Non-pigmented ciliary epithelial cell (primary cell): Measurements from ENCODE around the gene NRSN1.
"Not testable (repeated sequence)": the region's sequence is repeated elsewhere in the genome, so short reads cannot be mapped to it uniquely, and the experiment has no call there.

Source experiments
- DNase-seq: peaks from one replicate; pipeline ENCODE4 v3.0.0-alpha.2; 2010; ENCODE audit warnings: low read depth

Gene NRSN1

GRCh38 chr6:24142733-24143132 lies 16.7 kb downstream of the NRSN1 start:
- DNase-seq, result not testable (repeated sequence)

DNA sequence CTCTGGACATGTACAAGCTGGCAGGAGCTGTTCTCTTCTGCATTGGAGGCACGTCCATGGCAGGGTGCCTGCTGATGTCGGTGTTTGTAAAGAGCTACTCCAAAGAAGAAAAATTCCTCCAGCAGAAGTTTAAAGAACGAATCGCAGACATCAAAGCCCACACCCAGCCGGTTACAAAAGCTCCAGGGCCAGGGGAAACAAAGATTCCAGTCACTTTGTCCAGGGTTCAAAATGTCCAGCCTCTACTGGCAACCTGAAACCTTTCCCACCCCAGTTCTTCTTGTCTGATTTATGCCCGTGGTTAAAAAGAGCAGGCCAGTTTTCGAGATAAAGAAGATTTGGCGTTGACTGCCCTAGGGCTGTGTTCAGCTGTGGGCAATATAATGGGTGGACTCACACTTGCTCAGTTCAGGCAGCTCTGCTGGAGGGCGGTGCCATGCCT lies 19.7 kb downstream of the NRSN1 start:
- DNase-seq, result no peak

DNA sequence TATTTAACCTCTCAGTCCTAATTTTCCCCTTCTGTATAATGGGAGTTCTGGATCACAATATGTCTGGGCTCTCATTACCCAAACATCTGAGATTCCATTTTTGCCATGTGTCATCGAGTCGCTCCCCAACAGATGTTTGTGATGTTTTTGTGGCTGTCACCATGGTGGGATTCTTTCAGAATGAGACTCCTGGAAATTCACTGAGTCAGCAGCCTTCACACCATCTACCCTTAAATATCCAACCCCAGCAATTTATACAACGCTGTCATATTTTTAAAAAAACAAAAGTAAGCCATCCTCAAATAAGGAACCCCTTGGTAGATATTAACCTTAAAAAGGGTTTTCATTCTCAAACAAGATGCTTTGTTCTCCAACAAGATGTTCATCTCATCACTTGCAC lies 20.9 kb downstream of the NRSN1 start:
- no peak for DNase-seq

- no peak for DNase-seq
These were observed 21.6 kb downstream of the NRSN1 start for GRCh38 chr6:24147511-24148153.

DNA sequence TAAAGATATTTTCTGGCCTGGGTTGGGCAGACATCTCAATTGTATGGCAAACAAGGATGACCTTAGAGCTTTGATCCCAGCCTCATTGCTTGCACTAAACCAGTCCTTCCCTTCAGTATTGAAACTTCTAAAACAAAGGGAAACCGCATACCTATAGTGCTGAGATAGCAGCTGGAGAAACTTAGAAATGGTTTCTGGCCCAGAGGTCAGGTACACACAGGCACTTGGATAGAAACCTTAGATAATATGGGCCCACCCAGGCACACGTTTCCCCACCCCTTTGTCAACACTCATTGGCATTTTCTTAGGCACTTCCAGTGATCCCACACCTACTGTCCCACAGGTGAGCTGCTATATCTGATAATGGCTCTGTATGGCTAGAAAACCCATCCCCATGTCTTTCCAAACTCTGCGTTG lies 22.1 kb downstream of the NRSN1 start:
- no peak for DNase-seq

DNA sequence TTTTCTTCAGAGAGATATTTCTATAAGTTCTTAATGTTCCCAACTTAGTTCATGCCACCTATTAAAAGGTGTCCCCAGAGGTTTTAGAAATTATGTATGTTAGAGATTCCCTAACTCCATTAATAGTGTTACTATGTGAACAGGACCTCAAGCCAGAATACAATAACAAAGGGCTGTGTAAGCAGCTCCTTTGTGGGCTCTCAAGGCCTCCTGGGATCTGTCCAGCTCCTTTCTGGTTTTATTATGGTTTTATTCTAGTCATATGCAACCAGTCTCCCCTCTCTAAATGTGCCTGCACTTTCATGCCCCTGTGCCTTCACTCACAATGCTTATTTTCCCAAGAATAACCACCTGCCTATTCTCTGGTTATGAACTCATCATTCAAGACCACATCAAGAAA lies 22.7 kb downstream of the NRSN1 start:
- DNase-seq, result no peak

DNA sequence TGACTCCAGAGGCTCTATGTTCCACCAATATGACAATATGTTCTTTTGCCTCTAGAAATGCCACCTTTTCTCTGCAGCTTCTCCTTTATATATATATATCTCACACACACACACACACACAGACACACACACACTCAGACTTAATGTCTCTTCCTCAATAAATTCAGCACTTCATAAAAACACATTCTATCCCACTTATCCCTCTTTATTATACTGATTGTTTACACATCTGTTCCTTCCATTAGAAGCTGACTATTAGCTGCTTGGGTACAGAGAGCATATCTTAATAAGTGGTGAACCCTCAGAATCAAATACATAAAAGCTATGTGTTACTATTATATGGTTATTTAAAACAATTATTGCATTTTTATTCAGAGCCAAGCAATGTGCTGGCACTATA lies 23.3 kb downstream of the NRSN1 start:
- DNase-seq, result no peak

DNA sequence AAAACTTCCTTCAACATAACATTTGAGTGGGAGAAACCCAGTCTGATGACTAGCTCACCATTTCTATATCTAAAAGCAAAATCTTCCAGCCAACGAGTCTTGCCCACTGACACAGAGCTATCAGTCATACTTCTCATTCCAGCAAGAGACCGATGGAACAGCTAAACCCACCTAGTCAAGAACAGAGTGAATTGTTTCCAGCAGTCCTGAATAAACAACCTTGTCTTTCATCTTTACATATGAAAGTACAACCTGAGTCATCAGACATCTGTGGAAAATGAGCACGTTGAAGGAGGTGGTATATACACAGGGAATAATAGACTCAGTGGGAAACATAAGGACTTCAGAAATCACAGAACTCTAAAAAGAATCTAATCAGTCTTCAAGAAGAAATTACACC lies 23.8 kb downstream of the NRSN1 start:
- no peak for DNase-seq

DNA sequence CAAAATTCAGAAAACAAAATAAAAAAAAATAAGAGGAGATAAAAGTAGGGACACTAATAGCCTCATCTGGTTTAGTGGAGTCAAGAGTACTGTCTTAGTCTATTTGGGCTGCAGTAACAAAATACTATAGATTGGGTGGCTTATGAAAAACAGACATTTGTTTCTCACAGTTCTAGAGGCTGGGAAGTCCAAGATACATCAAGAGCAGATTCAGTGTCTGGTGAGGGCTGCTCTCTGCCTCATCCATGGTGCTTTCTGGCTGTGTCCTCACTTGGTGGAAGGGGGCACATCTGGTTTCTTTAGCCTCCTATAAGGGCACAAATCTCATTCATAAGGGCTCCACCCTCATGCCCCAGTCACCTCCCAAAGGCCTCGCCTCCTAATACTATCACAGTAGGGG lies 26.0 kb downstream of the NRSN1 start:
- no peak for DNase-seq

GRCh38 chr6:24154121-24154520 lies 28.1 kb downstream of the NRSN1 start:
- DNase-seq, result no peak

GRCh38 chr6:24157886-24158285 lies 31.9 kb downstream of the NRSN1 start:
- no peak for DNase-seq

- DNase-seq, result no peak
These were observed 57.6 kb downstream of the NRSN1 start for GRCh38 chr6:24183584-24183983.

- no peak for DNase-seq
These were observed 60.3 kb downstream of the NRSN1 start for GRCh38 chr6:24186349-24186748.

- DNase-seq, result no peak
These were observed 62.1 kb downstream of the NRSN1 start for GRCh38 chr6:24187965-24188577.

DNA sequence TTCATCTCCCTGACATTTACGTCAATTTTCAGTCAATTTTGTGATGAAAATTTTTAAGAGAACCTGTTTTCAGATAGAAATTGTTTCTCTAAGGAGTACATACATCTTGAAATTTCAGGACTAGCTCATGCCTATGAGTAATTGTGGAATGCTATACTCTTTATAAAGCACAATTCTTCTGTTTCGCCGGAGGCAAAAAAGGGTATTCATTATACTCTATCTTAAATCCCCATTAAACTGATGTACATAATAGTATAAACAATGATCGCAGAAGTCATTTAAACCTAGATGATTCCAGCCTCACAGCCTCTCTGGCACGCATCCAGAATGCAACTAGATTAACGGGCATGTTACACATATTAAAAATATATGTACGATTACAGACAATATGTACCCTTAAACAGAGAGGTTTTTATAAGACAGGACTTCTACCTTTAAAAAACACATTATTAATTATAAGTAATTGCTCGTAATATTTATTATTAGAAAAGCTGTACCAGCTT lies 62.6 kb downstream of the NRSN1 start:
- DNase-seq, result no peak

GRCh38 chr6:24191346-24191745 lies 65.3 kb downstream of the NRSN1 start:
- no peak for DNase-seq

DNA sequence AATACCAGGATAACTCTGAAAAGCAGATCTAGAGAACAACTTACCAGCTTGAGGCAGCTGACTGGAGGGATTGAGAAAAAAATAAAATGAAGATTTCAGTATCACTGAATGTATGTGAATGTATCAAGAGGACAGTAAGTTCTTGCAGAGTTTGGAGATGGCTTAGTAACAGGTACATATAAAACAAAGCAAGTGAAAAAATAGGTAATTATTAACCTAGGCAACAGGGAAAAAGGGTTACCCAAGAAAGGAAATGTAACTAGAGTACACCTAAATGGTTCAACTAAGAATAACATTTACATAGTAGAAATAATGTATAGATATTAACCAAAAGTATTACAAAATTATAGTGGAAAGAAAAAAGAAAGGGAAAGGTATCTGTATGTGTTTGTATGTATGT lies 67.3 kb downstream of the NRSN1 start:
- DNase-seq, result no peak

- no peak for DNase-seq
These were observed 69.1 kb downstream of the NRSN1 start for GRCh38 chr6:24194978-24195700.

- DNase-seq, result no peak
These were observed 70.0 kb downstream of the NRSN1 start for GRCh38 chr6:24195836-24196597.
